Lung microvascular endothelial cell (primary cell): ENCODE measurements around the gene KAT6B. TPM values are rescaled to one million over a fixed set of nuclear protein-coding genes. Genes with fewer than 3 reads are reported as not detected.

Experiments used
- DNase-seq, 2 donors: peaks; one replicate each; pipeline versions ENCODE4 v3.0.0 to v3.0.0-alpha.2; 2010; ENCODE audit warnings: low read depth in 2 of 2
- total RNA-seq: library from RNA; depleted of rRNA; stranded (reverse); fragments of >200 nt; gene quantifications from 2 replicates; pipeline ENCODE4 v1.2.1, GENCODE V29; 2014

KAT6B gene
- total RNA-seq, 1 donor from 2014 or later = 20.0 TPM

DNA sequence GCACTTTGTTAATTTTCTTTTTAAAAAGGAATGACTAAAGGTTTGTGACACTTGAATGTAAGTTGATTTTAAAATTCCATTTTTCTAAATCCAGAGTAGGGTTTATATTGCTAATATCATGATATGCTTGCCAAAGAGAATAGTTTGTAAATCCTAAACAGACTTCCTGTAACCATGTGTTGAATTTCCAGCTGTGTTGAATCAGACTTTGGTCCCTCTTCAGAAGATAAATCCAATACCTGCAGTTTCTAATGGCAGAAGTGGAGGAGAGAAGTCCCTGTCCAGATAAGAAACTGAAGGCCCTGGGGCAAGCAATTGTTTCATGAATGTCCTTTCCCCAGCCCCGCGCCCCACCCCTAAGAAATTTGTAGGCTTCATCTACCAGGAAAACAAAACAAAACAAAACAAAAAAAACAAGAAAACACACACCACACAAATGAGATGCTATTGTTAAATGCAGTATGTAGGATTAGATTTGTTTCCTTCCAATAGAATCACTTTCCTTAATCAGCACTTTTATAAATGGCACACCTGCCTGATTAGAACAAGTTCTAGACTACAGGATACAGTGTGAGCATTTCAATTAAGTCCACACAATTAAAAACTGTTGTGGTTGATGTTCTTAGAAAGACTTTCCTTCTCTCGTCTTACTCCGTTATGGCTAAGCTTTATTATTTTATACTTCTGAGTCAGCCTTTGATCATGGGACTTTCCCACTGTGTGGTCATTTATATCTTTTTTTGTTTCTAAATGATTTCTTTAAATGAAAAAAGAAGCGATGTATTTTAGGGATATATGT is 122.8 kb downstream of the KAT6B start:
- peak in 1 of 2 donors; percentile 47 for DNase-seq

GRCh38 chr10:74949843-74950765 is 123.7 kb downstream of the KAT6B start:
- DNase-seq = peak in 1 of 2 donors; percentile 3

DNA sequence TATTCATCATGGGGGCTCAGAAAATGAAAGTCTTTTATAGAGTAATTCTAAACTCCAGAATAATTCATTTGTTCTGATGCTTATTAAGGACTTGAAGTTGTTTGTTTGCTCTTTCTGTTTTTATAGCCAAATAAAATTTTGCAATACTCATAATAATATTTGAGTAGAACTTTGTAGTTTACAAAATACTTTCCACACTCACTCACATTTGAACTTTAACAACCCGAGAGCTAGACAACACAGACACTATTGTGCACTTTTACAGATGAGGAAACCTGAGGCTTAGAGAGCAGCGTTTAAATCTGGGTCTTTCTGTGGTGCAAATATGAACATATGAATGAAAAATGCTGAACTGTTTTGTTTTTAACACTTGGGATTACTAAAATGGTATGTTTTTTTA is 126.8 kb downstream of the KAT6B start:
- DNase-seq = no peak

- DNase-seq = no peak
Observed at GRCh38 chr10:74955796-74956195, 129.4 kb downstream of the KAT6B start.

DNA sequence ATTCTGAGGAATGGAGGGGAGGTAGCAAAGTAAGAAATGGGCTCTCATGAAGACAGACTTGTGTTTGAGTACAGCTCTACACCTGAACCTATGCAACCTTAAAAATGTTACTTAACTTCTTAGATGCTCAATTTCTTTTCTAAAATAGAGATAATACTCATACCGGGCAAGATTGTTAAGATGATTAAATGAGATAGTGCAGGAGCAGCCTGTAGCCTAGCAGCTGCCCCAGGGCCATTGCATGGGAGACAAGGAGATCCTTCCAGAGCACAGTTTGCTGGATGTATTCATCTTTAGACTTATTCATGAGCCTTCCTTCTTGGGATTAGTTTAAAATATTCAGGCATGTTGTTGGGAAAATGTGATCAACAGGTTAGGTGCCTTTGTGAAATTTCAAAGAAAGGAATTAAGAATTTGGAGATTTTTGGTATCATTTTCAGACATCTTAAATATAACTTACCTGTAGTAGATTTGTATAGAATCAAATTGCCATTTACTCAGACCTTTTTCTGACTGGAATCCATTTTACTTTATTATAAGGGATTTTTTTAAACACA is 130.2 kb downstream of the KAT6B start:
- DNase-seq = no peak

- peak; percentile 49 to 67 for DNase-seq
Observed at GRCh38 chr10:74957285-74957961, 131.0 kb downstream of the KAT6B start.

DNA sequence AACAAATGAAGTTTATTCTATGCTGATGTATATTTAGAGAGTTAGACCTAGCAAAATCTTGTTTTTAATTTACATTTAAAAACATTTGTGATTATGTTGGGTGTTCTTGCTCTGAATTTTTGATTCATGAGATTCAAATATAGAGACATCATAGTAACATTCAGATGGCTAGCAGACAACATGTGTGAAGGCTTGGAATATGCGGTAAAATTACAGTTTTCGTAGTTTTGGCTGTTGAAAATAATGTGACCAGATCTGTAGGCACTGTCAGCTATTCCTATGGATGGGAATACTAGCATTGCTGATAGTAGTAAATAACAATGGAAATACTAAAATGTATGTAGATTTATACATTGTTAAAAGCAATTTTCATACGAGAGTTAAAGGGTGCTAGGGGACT is 131.9 kb downstream of the KAT6B start:
- DNase-seq = no peak

DNA sequence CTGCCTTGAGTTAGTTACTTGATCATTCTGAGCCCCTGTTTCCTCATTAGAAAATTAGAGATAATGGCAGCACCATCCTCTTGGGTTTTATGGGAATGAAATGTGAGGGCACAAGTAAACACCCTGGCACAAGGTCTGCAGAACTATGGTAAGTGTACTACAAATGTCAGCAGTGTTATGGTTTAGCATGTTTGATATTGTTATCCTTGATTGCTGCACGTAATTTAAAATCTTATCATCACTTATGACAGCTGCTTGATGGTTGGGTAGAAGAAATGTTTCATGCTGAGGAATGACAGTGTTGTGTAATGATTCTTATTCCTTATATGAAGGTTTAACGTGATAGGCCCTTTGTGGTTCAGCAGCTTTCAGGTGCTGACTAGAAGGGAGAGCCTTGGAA is 134.3 kb downstream of the KAT6B start:
- DNase-seq = no peak

DNA sequence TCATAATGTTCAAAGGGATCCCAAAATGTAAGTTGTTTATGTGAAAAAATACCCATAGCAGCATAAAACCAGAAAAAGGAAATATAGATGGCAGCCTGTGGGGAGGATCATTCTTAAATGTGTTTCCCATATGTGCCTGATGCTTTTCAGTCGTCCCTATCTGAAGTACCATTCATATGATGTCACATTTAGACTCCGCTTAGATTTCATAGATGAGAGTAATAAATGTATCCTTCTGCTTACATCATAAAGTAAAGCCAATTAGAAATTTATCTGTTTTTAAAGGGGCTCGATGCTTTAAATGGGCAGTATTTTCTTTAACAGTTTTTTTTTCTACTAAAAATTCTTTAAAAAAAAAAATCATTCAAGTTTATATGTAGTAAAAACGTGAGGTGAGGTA is 136.1 kb downstream of the KAT6B start:
- no peak for DNase-seq

GRCh38 chr10:74963549-74963948 is 137.1 kb downstream of the KAT6B start:
- no peak for DNase-seq

- DNase-seq = peak; percentile 42 to 80
Observed at GRCh38 chr10:74967911-74968666, 141.7 kb downstream of the KAT6B start.

- DNase-seq = no peak
Observed at GRCh38 chr10:74968667-74969061, 142.3 kb downstream of the KAT6B start.

DNA sequence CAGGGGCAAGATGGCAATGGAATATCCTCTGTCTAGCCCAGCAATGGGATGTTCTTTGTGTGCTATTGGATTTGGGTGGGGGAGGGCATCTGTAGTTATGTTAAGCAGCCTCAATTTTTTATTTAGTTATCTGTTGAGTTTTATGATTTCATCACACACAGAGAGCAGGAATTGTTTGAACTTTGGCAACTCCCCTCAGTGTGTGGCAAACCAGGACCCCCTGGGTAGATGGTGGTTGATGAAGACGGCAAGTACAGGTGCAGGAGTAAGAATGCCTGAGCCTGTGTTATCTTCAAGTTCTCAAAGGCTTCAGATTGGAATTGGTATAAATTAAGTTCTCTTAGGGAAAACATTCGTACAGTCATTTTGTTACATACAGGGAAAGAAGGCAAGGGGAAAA is 142.7 kb downstream of the KAT6B start:
- no peak for DNase-seq

- DNase-seq = no peak
Observed at GRCh38 chr10:74969530-74969929, 143.1 kb downstream of the KAT6B start.

- DNase-seq = no peak
Observed at GRCh38 chr10:74973741-74974392, 147.5 kb downstream of the KAT6B start.

GRCh38 chr10:74975758-74976157 is 149.4 kb downstream of the KAT6B start:
- no peak for DNase-seq

- DNase-seq = no peak
Observed at GRCh38 chr10:74976565-74976964, 150.2 kb downstream of the KAT6B start.

- no peak for DNase-seq
Observed at GRCh38 chr10:74977072-74977471, 150.7 kb downstream of the KAT6B start.

DNA sequence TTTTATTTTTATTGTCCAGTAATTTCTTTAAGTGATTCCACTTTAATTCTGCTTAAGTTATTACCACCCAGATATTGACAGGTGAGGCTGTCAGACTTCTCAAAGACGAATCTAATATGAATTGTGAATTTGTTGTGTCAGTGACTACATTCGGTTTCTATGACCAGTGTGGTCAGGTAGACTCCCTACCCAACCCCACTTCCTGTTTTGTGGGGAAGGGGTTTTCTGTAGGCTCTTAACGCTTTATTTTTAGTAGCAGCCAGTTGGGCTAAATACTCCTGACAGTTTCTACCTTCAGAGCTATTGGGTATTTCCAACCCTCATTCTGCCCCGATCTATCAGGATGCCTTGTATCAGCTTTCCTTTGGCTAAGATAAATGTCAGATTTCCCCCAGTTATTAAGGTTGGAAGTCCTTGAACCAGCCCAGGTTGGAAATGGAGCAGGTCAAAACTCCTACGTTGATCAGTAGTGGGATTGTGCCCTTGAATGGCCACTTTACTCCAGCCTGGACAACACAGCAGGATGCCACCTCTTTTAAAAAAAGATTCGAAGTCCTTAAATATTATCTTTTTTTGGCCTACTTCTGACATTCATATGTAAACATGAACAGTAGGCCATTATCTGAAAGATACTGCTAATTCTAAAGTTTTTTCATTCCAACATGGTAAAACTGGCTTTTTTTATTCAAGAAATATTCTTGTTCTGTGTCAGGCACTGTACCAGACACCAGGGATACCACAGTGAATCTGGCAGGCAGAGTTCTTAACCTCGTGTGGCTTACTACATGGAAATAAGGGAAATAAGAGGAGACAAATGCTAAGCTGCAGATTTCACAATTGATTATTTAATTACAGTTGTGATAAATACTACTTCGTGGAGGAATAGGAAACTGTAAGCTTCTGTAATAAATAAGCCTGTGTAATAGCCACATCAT is 151.8 kb downstream of the KAT6B start:
- no peak for DNase-seq
